ENCODE measurements around the gene ACBD6.

ACBD6 gene

DNA sequence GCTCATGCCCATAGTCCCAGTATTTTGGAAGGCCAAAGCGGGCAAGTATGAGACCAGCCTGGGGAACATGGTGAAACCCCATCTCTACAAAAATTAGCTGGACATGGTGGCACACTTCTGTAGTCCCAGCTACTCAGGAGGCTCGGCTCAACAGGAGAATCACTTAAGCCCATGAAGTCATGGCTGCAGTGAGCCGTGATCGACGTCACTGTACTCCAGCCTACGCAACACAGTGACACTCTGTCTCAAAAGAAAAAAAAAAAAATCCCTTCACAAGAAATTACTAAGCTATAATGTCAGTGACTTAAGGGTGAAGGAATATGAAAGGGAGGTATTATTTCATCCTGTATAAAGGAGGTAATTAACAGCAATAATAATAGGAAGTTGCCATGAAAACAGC is 99.8 kb downstream of the ACBD6 start:
- no peak overlapping the region for H3K9ac ChIP-seq (ENCODE audit: low read depth, low read length)
- no peaks in the 10 kb centered on the region for H3K27me3 ChIP-seq (ENCODE audit: insufficient read depth, low read length)
- H3K27ac ChIP-seq (ENCODE audit: low read length), result no peak overlapping the region
- H3K36me3 ChIP-seq (ENCODE audit: insufficient read depth, low read depth, low read length), result no peaks in the 10 kb centered on the region
- H3K9me3 ChIP-seq (ENCODE audit: insufficient read depth, low read depth, low read length), result no peaks in the 10 kb centered on the region
- H3K4me3 ChIP-seq (ENCODE audit: low read length), result no peak overlapping the region
- H3K4me1 ChIP-seq (ENCODE audit: insufficient read depth, low read length), result no peaks in the 10 kb centered on the region

DNA sequence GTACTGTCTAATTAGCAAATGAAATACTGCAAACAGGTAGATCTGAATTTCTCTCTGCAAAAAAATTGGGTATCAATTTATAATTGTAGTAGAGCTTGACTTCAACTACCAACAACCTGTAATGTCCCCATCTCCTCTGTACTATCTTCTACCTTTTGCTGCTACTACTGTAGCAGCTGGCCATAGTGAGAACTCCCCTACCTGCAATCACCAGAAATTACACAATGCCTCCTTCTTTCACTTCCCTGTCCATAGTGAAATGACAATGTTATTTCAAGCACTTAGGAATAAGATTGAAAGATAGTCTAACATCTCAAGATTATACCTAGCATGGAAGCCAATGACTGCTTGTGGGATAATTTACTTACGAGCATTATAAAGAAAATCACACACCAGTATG is 100.4 kb downstream of the ACBD6 start:
- no peaks in the 10 kb centered on the region for H3K27me3 ChIP-seq (ENCODE audit: insufficient read depth, low read length)
- no peak overlapping the region for H3K4me3 ChIP-seq (ENCODE audit: low read length)
- H3K9me3 ChIP-seq (ENCODE audit: insufficient read depth, low read depth, low read length), result no peaks in the 10 kb centered on the region
- H3K36me3 ChIP-seq (ENCODE audit: insufficient read depth, low read depth, low read length), result no peaks in the 10 kb centered on the region
- H3K9ac ChIP-seq (ENCODE audit: low read depth, low read length), result no peak overlapping the region
- no peaks in the 10 kb centered on the region for H3K4me1 ChIP-seq (ENCODE audit: insufficient read depth, low read length)
- H3K27ac ChIP-seq (ENCODE audit: low read length), result no peak overlapping the region

DNA sequence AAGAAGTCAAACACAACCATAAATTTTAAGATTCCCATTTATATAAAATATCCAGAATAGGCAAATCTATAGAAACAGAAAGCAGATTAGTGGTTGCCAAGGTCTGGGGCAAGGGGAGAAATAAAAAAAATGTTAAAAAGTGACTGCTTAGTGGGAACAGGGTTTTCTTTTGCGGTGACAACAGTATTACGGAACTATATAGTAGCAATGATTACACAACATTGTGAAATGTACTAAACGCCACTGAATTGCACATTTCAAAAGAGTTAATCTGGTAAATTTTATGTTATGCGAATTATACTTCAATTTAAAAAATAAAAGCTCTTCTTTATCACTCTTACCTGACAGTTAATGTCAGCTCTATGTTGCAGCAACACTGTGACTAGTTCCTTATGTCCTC is 105.2 kb downstream of the ACBD6 start:
- no peak overlapping the region for H3K27ac ChIP-seq (ENCODE audit: low read length)
- H3K27me3 ChIP-seq (ENCODE audit: insufficient read depth, low read length), result no peaks in the 10 kb centered on the region
- no peak overlapping the region for H3K4me3 ChIP-seq (ENCODE audit: low read length)
- H3K36me3 ChIP-seq (ENCODE audit: insufficient read depth, low read depth, low read length), result 0 out of 2 replicates have a peak, but pooled peaks cover 8% of the 10 kb centered on the region
- H3K4me1 ChIP-seq (ENCODE audit: insufficient read depth, low read length), result no peaks in the 10 kb centered on the region
- H3K9me3 ChIP-seq (ENCODE audit: insufficient read depth, low read depth, low read length), result no peaks in the 10 kb centered on the region
- no peak overlapping the region for H3K9ac ChIP-seq (ENCODE audit: low read depth, low read length)

DNA sequence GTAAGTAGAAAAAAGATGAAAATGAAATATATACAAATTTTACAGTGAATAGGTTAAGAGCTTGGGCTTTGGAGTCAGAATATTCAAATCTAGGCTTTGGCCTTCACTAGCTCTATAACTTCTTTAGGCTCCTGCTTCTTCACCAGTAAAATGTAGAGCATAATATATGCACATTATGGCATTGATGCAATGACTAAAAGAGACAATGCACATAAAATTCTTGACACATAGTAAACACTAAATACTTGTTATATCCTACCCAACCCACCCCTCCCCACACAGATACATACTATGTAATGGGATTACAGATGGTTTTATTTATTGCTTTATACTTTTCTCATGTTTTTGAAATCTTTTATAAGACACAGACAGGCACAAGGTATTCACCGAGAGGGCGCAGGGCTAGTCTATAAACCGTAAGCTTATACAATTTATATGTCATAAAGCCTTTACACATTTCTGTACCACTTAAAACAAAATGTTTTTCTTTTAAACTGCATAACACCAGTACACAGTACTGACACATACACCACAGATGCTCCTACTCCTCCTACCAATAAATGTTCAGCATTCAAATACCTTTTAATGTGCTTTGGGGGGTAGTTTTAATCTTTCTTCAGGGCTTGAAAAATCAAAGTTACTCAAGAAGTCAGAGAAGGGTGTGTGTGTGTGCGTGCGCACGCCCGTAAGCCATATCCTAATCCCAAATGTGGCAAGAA is 109.8 kb downstream of the ACBD6 start:
- Histone ChIP-seq H3K4me1 (ENCODE audit: insufficient read depth, low read length) (no peaks in the 10 kb centered on the region), H3K9me3 (ENCODE audit: insufficient read depth, low read depth, low read length) (no peaks in the 10 kb centered on the region), H3K27ac (ENCODE audit: low read length) (no peak overlapping the region), H3K27me3 (ENCODE audit: insufficient read depth, low read length) (no peaks in the 10 kb centered on the region), H3K4me3 (ENCODE audit: low read length) (no peak overlapping the region), H3K36me3 (ENCODE audit: insufficient read depth, low read depth, low read length) (0 out of 2 replicates have a peak, but pooled peaks cover 8% of the 10 kb centered on the region), H3K9ac (ENCODE audit: low read depth, low read length) (no peak overlapping the region)

DNA sequence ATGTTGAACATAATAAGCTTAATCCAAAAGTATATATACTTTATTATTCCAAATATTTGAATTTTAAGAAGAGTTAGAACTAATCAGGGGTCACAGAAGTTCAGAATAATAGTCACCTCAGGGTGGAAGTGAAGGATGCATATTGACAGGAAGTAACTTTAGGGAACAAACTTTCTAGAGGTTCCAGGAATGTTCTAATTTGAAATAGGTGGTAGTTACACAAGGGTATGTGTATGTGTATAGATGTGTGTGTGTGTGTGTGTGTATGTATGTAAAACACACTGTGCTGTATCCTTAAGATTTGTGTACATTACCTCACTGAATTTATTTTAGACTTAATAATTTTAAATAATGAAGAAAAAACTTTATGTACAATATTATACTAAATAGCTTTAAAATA is 110.4 kb downstream of the ACBD6 start:
- Histone ChIP-seq H3K36me3 (ENCODE audit: insufficient read depth, low read depth, low read length) (0 out of 2 replicates have a peak, but pooled peaks cover 8% of the 10 kb centered on the region), H3K9me3 (ENCODE audit: insufficient read depth, low read depth, low read length) (no peaks in the 10 kb centered on the region), H3K4me1 (ENCODE audit: insufficient read depth, low read length) (no peaks in the 10 kb centered on the region), H3K4me3 (ENCODE audit: low read length) (no peak overlapping the region), H3K9ac (ENCODE audit: low read depth, low read length) (no peak overlapping the region), H3K27me3 (ENCODE audit: insufficient read depth, low read length) (no peaks in the 10 kb centered on the region), H3K27ac (ENCODE audit: low read length) (no peak overlapping the region)

DNA sequence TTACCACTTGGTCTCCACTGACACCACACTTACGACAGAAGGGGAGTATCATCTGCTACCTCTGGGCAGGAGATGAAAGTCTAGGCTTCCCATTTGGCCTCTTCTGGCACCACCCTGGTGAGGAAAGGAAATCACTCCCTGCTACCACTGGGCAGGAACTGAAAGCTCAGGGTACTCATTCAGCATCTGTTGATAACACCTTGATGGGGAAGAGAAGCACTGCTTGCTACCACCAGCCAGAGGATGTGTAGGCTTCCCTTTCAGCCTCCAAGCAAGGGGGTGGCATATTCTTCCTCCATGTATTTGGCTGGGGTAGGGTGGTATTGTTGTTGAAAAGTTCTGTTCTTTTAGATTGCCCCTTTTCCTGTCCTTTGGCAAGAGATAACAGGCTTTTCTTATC is 115.0 kb downstream of the ACBD6 start:
- Histone ChIP-seq H3K4me3 (ENCODE audit: low read length) (no peak overlapping the region), H3K4me1 (ENCODE audit: insufficient read depth, low read length) (no peaks in the 10 kb centered on the region), H3K9ac (ENCODE audit: low read depth, low read length) (no peak overlapping the region), H3K27me3 (ENCODE audit: insufficient read depth, low read length) (no peaks in the 10 kb centered on the region), H3K9me3 (ENCODE audit: insufficient read depth, low read depth, low read length) (peaks cover 10% of the 10 kb centered on the region; the same call in 1 of the 2 replicates), H3K36me3 (ENCODE audit: insufficient read depth, low read depth, low read length) (no peaks in the 10 kb centered on the region), H3K27ac (ENCODE audit: low read length) (no peak overlapping the region)

DNA sequence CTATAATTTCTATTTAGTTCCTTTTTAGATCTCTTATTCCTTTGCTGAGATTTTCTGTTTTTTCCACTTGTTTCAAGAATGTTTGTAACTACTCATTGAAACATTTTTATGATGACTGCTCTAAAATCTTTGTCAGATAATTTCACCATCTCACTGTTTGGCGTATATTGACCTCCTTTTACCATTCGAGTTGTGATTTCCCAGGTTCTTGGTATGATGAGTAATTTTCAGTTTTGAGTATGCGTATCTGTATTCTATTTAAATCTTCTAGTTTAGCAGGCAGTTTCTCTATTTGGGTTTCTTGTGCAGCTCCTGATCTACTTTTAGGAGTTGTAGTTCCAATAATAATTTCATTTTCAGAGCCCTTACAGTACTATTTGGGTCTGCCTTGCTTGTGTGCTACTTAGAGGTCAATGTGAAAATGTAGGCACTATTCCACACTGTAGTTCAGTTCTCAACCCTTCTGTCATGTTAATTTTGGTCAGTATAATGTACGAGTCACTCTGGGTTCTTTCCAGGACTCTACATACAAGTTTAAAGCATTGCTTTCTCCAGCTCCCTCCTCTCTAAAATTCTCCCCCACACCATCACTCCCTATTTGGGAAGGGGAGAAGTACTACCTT is 115.5 kb downstream of the ACBD6 start:
- Histone ChIP-seq H3K9ac (ENCODE audit: low read depth, low read length) (no peak overlapping the region), H3K4me1 (ENCODE audit: insufficient read depth, low read length) (no peaks in the 10 kb centered on the region), H3K27ac (ENCODE audit: low read length) (no peak overlapping the region), H3K4me3 (ENCODE audit: low read length) (no peak overlapping the region), H3K9me3 (ENCODE audit: insufficient read depth, low read depth, low read length) (peaks cover 10% of the 10 kb centered on the region; the same call in 1 of the 2 replicates), H3K36me3 (ENCODE audit: insufficient read depth, low read depth, low read length) (no peaks in the 10 kb centered on the region), H3K27me3 (ENCODE audit: insufficient read depth, low read length) (no peaks in the 10 kb centered on the region)

DNA sequence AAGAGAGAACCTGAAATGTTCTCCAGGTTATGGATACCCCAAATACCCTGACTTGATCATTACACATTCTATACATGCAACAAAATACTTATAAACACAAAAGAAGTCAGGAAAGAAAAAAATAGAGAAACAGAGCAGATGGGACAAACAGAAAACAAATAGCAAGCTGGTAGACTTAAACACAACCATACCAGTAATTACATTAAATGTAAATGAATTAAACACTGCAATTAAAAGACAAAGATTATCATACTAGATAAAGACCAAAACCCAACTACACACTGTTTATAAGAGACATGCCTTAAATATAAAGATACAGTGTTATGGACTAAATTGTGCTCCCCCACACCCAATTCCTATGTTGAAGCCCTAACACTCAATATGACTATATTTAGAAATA is 117.2 kb downstream of the ACBD6 start:
- Histone ChIP-seq H3K36me3 (ENCODE audit: insufficient read depth, low read depth, low read length) (peaks cover under 1% of the 10 kb centered on the region; the same call in 1 of the 2 replicates), H3K9me3 (ENCODE audit: insufficient read depth, low read depth, low read length) (peaks cover 19% of the 10 kb centered on the region), H3K4me3 (ENCODE audit: low read length) (no peak overlapping the region), H3K27ac (ENCODE audit: low read length) (no peak overlapping the region), H3K4me1 (ENCODE audit: insufficient read depth, low read length) (no peaks in the 10 kb centered on the region), H3K9ac (ENCODE audit: low read depth, low read length) (no peak overlapping the region), H3K27me3 (ENCODE audit: insufficient read depth, low read length) (no peaks in the 10 kb centered on the region)

DNA sequence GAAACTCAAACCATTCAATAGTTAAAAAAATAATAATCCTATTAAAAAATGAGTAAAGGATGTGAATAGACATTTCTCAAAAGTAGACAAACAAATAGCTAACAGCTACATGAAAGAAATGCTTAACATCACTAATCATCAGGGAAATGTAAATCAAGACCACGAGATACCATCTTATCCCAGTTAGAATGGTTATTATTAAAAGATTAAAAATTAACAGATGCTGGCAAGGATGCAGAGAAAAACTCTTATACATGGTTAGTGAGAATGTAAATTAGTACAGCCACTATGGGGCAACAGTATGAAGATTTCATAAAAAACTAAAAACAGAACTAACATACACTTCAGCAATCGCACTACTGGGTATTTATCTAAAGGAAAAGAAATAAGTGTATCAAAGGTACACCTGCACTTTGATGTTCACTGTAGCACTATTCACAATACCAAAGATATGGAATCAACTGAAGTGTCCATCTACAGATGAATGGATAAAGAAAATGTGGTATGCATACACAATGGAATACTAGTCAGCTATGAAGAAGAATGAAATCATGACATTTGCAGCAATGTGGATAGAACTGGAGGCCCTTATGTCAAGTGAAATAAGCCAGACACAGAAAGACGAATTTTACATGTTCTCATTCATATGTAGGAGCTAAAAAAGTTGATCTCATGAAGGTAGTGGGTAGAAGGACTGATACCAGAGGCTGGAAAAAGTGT is 117.9 kb downstream of the ACBD6 start:
- Histone ChIP-seq H3K4me1 (ENCODE audit: insufficient read depth, low read length) (no peaks in the 10 kb centered on the region), H3K36me3 (ENCODE audit: insufficient read depth, low read depth, low read length) (peaks cover 5% of the 10 kb centered on the region; the same call in 1 of the 2 replicates), H3K4me3 (ENCODE audit: low read length) (no peak overlapping the region), H3K9me3 (ENCODE audit: insufficient read depth, low read depth, low read length) (peaks cover 26% of the 10 kb centered on the region), H3K9ac (ENCODE audit: low read depth, low read length) (no peak overlapping the region), H3K27ac (ENCODE audit: low read length) (no peak overlapping the region), H3K27me3 (ENCODE audit: insufficient read depth, low read length) (no peaks in the 10 kb centered on the region)

DNA sequence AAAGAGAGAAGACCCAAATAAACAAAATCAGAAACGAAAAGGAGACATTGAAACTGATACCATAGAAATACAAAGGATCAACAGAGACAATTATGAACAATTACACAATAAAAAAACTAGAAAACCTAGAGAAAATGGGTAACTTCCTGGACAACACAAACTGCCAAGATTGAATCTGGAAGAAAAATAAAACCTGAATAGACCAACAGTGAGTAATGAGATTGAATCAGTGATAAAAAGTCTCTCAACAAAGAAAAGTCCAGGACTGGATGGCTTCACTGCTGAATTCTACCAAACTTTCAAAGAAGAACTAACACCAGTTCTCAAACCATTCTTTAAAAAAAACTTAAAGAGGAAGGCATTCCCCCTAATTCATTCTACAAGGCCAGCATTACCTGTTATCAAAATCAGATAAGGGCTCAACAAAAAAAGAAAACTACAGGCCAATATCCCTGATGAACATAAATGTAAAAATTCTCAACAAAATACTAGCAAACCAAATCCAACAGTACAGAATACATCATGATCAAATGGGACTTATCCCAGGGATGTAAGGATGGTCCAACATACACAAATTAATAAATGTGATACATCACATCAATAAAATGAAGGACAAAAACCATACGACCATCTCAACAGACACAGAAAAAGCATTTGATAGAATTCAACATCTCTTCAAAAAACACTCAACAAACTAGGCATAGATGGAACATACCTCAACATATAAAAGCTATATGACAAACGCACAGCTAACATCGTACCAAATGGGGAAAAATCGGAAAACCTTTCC is 119.9 kb downstream of the ACBD6 start:
- Histone ChIP-seq H3K27ac (ENCODE audit: low read length) (no peak overlapping the region), H3K9me3 (ENCODE audit: insufficient read depth, low read depth, low read length) (peaks cover 26% of the 10 kb centered on the region), H3K27me3 (ENCODE audit: insufficient read depth, low read length) (no peaks in the 10 kb centered on the region), H3K4me3 (ENCODE audit: low read length) (no peak overlapping the region), H3K9ac (ENCODE audit: low read depth, low read length) (no peak overlapping the region), H3K4me1 (ENCODE audit: insufficient read depth, low read length) (no peaks in the 10 kb centered on the region), H3K36me3 (ENCODE audit: insufficient read depth, low read depth, low read length) (peaks cover 5% of the 10 kb centered on the region; the same call in 1 of the 2 replicates)

DNA sequence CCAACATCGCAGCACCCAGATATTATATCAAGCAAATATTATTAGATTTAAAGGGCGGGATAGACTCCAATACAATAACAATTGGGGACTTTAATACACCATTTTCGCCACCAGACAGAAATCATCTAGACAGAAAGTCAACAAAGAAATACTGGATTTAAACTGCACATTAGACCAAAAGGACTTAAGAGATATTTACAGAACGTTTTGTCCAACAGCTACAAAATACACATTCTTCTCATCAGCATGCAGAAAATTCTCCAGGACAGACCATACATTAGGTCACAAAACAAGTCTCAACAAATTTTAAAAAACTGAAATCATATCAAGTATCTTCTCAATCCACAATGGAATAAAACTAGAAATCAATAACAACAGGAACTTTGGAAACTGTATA is 121.2 kb downstream of the ACBD6 start:
- H3K27me3 ChIP-seq (ENCODE audit: insufficient read depth, low read length), result no peaks in the 10 kb centered on the region
- peaks cover 26% of the 10 kb centered on the region for H3K9me3 ChIP-seq (ENCODE audit: insufficient read depth, low read depth, low read length)
- peaks cover 5% of the 10 kb centered on the region; the same call in 1 of the 2 replicates for H3K36me3 ChIP-seq (ENCODE audit: insufficient read depth, low read depth, low read length)
- H3K4me1 ChIP-seq (ENCODE audit: insufficient read depth, low read length), result no peaks in the 10 kb centered on the region
- H3K9ac ChIP-seq (ENCODE audit: low read depth, low read length), result no peak overlapping the region
- H3K4me3 ChIP-seq (ENCODE audit: low read length), result no peak overlapping the region
- no peak overlapping the region for H3K27ac ChIP-seq (ENCODE audit: low read length)
